H54 (cell line): Measurements from ENCODE around the gene NOS1.
"Not testable (repeated sequence)": the region's sequence is repeated elsewhere in the genome, so short reads cannot be mapped to it uniquely, and the experiment has no call there.

Experiments used
- DNase-seq: peaks from one replicate; pipeline ENCODE4 v3.0.0; 2011; ENCODE audit warnings: low spot score, mixed read lengths; ENCODE audit not compliant: insufficient read length
- FAIRE-seq: peaks from 3 replicates; lab custom pipeline; 2011; peaks lifted over from hg19 to GRCh38; lab: Jason Lieb, UNC
- POLR2A ChIP-seq: IDR thresholded peaks from 2 replicates; pipeline ENCODE4 v1.6.1; 2011; ENCODE audit warnings: low read depth, mild to moderate bottlenecking, low read length

Gene NOS1

DNA sequence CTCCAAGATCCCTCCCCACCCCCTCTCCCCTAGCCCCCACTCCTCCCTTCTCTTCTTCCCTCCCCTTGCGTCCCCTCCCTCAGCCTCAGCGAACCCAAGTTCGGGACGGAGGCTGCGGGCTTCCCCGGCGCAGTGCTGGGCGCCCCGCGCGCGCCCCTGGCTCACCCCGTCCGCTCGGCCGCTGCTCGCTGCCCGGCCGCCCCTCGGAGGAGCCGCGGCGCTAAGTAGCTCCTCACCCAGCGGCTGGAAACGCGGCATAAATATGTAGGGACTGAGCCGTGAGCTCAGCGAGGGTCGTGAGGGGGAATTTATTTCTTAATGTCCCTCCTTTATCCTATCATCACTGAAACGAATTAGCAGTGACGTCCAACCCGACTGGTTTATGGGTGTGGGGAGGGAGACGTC lies at the start of gene NOS1:
TSS of gene NOS1 (minus strand) at position 280 of the 405 bp plus-strand sequence. CDS start 30,557 bp downstream, outside the sequence.
- FAIRE-seq: no peak
- no peak for DNase-seq
- no peak for TF ChIP-seq POLR2A

DNA sequence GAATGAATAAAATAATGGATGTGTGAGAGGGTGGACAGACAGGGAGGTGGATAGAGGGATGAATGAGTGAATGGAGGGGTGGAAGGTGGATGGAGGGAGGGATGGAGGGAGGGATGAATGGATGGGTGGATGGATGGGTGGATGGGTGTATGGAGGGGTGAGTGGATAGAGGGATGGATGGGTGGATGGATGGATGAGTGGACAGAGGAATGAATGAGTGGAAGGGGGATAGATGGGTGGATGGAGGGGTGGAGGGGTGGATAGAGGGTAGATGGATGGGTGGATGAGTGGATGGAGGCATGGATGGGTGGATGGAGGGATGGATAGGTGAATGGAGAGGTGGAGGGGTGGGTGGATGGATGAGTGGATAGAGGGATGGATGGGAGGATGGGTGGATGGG lies 47.9 kb upstream of the NOS1 start:
- DNase-seq: no peak
- TF ChIP-seq POLR2A: no peak
- no peak for FAIRE-seq

DNA sequence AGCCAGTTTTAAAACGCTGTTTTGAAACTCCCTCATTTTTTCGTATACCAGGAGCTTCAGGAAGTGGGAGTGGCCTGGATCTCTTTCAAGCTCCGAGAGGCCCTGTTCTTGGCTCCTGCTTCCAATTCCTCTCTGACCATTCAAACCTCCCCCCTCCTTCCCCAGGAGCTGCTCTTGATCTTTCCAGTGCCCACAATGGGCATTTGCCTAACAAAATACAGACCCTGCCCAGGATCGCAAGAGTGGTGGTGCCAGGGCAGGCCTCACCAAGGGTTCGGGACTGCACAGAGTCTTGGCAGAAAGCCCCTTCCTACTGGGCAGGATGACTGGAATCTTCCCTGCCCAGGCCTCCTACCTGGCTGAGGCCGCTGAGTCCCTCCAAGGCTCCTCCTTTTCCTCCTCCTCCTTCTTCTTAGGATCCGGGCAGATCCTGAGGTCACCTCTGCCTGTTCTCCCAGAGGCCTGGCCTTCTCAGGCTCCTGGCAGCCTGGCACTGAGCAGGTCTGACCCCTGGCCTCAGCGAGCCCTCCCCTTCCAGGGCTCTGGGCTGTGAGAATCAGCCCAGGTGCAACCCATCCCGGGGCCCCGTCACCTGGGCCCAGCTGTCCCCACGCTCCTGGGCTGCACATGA lies 46.9 kb upstream of the NOS1 start:
- no peak for TF ChIP-seq POLR2A
- FAIRE-seq: no peak
- peak; percentile 18 for DNase-seq

DNA sequence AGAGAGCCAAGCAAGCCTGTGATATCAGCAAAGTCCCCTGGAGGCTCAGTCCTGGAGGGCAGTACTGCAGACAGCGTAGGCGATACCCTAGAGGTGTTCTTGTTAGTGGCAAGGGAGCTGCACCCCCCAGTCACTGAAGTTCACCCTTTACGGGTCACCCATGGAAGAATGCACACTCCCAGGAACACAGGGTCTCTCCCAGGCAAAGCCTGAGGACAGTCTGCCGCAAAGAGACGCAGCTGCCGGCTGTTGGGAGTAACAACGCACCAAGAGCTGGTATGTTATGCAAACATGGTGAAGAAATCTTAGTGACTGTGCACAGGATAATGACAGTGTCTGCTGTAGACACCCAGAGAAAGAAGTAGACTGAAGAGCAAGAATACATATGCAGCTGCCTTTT lies 43.5 kb upstream of the NOS1 start:
- DNase-seq (no peak), FAIRE-seq (no peak)
- TF ChIP-seq POLR2A: no peak

DNA sequence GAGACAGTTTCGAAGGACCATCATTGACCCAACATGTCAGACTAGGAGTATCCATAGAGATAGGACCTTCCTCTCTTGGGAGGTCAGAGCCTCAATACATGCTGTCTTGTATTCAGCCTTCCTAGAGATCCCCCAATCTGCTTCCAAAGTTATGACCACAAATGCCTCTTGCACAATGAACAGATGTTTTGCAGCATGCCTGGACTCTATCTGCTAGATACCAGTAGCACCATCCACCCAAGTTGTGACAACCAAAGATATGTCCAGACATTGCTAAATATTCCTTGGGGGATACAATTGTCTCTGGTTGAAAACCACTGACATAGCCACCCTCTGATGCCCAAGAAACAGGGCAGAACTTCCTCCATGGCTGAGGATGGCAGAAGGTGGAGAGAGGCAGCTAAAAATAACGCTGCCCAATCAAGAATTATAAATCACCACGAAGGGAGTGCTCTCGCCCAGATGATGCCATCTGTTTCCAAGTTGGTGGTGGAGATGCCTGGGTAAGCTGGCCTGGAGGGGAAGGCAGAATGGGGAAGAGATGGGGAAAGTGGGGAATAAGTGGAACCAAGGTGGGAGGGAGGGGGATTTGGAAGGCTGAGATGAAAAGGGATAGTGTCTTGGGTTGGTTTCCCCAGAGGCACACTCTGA lies 42.9 kb upstream of the NOS1 start:
- DNase-seq: no peak
- TF ChIP-seq POLR2A: no peak
- FAIRE-seq: no peak

DNA sequence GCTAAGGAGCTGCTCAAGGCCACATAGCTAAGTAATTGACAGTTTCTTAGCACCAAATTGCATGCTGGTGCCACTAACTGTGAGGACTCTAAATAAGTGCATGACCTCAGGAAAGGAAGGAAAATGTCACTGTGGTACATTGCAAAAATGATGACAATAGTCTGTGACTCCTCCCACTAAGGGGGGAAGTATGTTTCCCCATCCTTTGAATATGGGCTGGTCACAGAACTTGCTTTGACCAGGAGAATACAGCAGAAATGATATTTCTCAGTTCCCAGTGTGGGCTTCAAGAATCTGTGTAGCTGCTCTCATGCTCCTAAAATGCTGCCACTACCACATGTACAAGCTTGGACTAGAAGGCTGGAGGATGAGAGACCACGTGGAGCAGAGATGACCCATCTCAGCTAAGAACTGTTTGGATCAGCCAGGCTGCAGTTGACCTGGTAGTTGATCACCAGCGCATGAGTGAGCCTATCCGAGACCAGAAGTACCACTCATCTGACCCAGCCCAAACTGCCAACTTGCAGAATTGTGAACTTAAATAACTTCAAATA lies 42.2 kb upstream of the NOS1 start:
- TF ChIP-seq POLR2A: no peak
- no peak for DNase-seq
- no peak for FAIRE-seq

DNA sequence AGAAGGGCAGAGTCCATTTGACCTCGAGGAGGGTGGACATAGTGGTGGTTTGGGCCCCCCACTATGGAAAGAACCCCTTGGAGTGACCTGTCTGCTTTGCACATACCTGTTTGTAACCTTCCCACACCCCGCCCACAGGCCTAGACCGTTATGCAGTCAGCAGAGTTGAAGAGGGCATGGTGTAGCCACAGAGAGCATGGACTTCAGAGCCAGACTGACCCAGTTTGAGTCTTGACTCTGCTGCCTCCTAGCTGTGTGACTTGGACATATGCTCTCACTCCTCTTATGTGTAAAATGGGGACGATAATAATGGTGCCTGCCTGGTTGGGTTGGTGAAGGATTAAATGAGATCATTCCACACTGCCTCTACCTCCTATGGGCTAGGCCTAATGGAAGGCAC lies 40.9 kb upstream of the NOS1 start:
- TF ChIP-seq POLR2A: no peak
- DNase-seq (no peak), FAIRE-seq (no peak)

DNA sequence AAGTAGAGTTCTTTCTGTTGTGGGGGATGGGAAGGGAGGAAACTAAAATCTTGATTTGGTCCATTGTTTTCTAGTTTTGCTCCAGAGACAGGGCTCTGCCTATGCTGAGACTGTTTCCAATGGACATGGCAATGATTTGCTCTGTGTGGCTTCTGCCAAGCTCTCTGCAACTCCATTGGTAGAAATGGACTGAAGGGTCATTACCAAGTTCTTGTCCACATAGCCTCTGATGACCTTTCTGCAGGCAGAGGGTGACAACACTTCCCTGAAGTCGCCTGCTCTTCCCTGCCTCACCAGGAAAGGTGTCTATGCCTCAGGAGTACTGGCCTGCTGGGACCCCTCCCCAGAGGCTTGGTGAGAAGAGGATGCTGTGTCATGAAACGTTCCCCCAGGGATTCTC lies 39.5 kb upstream of the NOS1 start:
- no peak for DNase-seq
- no peak for FAIRE-seq

DNA sequence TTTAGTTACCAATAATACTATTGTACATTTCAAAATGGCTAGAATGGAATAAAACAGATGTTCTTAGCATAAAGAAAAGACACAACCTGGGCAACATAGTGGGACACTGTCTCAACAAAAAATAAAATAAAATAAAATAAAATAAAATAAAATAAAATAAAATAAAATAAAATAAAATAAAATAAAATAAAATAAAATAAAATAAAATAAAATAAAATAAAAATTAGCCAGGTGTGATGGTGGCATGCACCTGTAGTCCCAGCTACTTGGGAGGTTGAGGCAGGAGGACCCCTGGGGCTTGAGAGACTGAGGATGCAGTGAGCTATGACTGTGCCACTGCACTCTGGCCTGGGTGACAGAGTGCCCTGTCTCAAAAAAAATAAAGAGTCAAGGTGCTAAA lies 37.1 kb upstream of the NOS1 start:
- FAIRE-seq: not testable (repeated sequence)

More for the DNA sequence above, 39.5 kb upstream of the NOS1 start:
- no peak for TF ChIP-seq POLR2A

DNA sequence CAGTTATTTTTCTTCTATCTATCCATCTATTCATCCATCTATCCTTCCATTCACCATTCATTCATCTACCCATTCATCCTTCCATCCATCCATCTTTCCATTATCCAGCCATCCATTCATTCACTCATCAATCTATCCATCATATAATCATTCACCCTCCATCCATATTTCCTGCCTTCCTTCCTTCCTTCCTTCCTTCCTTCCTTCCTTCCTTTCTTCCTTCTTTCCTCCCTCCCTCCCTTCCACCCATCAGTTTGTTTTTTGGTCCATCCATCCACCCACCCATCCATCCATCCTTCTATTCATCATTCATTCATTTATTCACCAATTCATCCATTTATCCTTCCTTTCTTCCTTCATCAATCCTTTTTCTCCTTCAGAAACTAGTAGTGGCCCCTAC lies 34.3 kb upstream of the NOS1 start:
- DNase-seq (no peak), FAIRE-seq (no peak)
- TF ChIP-seq POLR2A: no peak

More for the DNA sequence above, 37.1 kb upstream of the NOS1 start:
- not testable (repeated sequence) for DNase-seq

DNA sequence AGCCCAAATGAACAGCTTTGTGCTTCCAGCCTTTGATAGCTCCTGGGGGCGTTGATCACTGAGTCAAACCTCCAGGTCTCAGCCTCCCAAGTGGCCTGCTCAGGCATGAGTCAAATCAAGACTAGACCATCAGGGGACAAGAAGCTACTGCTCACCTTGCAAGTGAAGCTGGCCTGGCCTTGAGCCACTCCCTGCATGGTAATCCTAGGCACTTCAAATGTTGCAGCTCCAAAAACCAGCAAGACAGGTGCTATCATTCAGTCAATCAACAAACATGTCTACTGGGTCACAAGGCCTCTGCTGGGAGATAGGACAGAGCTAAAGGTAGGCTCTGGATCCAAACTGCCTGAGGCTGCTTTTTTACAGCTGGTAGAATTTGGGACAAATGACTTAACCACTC lies 33.1 kb upstream of the NOS1 start:
- DNase-seq (no peak), FAIRE-seq (no peak)
- TF ChIP-seq POLR2A: no peak

DNA sequence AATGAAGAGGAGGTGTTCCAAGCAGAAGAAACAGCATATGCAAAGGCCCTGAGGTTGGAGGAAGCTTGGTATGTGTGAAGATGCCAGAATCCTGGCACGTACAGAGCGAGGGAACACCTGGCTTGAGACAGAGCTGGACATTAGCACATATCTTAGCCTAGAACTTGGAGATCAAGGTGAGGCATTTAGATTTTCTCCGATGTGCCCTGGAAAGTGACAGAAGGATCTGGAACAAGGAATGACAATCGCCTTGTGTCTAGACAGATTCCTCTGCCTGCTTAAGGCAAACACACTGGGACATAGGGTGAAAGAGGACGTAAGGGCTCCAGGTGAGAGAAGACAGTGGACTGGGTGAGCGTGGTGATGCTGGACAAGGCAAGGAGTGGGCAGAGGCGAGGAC lies 32.2 kb upstream of the NOS1 start:
- no peak for TF ChIP-seq POLR2A
- no peak for FAIRE-seq
- no peak for DNase-seq

DNA sequence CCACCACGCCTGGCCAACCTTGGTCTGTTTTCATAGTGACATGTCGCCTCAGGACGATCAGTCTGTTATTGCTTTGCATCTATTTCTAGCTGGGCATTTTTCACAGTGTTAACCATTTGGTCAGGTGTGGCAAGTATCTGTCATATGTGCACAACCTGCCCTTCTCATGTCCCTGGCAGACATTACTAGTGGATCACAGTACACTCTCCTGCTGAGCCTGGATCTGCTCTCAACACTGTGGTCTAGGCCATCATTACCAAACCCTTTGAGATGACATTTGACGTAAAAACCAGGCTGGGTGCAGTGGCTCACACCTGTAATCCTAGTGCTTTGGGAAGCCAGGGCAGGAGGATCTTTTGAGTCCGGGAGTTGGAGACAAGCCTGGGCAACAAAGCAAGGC lies 29.4 kb upstream of the NOS1 start:
- TF ChIP-seq POLR2A: no peak
- FAIRE-seq: no peak
- DNase-seq: no peak

DNA sequence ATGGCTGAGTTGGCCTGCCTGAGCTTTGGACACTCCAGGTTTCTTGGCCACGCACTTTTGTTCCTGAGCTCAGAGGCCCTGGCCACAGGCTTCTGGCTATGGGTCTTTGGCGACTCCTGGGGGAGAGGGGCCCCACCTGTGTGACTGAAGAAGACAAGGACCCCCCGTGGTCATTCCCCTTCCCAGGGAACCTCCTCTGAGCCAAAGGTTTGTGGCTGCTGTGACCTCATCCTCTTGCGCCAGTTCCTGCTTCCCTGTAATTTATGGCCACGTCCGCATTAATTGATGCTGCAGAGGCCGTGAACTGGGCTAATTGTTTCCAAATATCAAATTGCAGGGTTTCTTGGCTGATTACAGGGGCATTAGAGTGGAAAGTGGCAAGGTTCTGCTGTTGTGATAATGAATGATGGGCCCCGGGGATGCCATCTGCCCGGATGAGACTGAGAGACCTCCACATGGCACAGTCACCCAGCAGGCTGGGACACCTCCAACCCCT lies 27.6 kb upstream of the NOS1 start:
- DNase-seq (no peak), FAIRE-seq (no peak)
- TF ChIP-seq POLR2A: no peak

DNA sequence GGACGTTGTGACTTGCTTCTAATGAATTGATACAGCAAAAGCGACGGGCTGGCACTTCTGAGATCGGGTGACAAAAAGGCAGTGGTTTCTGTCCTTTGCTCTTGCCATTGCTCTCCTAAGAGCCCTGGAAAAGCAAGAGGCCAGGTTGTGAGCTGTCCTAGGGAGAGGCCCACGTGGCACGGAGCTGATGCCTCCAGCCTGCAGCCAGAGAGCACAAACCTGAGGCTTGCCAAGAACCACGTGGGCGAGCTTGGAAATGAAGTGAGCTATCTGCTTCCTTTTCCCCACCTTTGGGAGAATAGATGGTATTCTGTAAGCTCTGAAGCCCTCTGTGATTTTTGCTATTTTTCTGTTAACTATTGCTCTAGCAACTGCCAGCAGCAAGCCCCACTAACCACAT lies 26.4 kb upstream of the NOS1 start:
- FAIRE-seq: no peak
- DNase-seq: no peak
- no peak for TF ChIP-seq POLR2A
